Spinal cord (tissue), 10 donors: ENCODE results near the gene TMPO. TPM values are rescaled to one million over a fixed set of nuclear protein-coding genes. Genes with fewer than 3 reads are reported as not detected.
"Not testable (repeated sequence)": the region's sequence is repeated elsewhere in the genome, so short reads cannot be mapped to it uniquely, and the experiment has no call there.

Experiments
- DNase-seq, 6 donors: peaks; one replicate each; pipeline versions ENCODE4 v3.0.0 to v3.0.0-alpha.2; 2013 to 2015; ENCODE audit warnings: low spot score in 6 of 6, low read depth in 4 of 6
- H3K27ac ChIP-seq: one replicate; pipeline ENCODE4 v1.5.1; 2013; ENCODE audit warnings: low read depth, low read length, control low read depth
- H3K27me3 ChIP-seq: one replicate; pipeline ENCODE4 v1.6.1; 2013; ENCODE audit warnings: low read length; ENCODE audit not compliant: control insufficient read depth, insufficient read depth
- H3K36me3 ChIP-seq: one replicate; pipeline ENCODE4 v1.6.1; 2013; ENCODE audit warnings: low read length; ENCODE audit not compliant: control insufficient read depth, insufficient read depth
- H3K4me1 ChIP-seq: one replicate; pipeline ENCODE4 v1.6.1; 2013; ENCODE audit warnings: low read length; ENCODE audit not compliant: control insufficient read depth, insufficient read depth
- H3K4me3 ChIP-seq: one replicate; pipeline ENCODE4 v1.5.1; 2013; ENCODE audit warnings: low read depth, low read length, control low read depth
- H3K9me3 ChIP-seq: one replicate; pipeline ENCODE4 v1.6.1; 2013; ENCODE audit warnings: low read length; ENCODE audit not compliant: control insufficient read depth, insufficient read depth
- WGBS: methylation state at CpG from one replicate; pipeline ENCODE4 v1.1.5; 2013; ENCODE audit warnings: missing lambda C conversion rate; ENCODE audit not compliant: insufficient coverage; 5-methylcytosine and 5-hydroxymethylcytosine counted together
- polyA plus RNA-seq, 2 donors: library from polyadenylated mRNA; unstranded; fragments of 120-200 nt; gene quantifications; one replicate each; pipeline ENCODE4 v1.2.1, GENCODE V29; 2013; ENCODE audit not compliant: insufficient read length in 2 of 2
- total RNA-seq, 2 donors: library from RNA; depleted of rRNA in 1 of 2; stranded (reverse); fragments of 120-200 nt in 1 of 2; fragments of >200 nt in 1 of 2; gene quantifications; one replicate each; pipeline versions ENCODE4 v1.2.3 to v1.2.4, GENCODE V29; 2013 to 2014
- donor health status: healthy.

The TMPO gene
- total and polyA plus RNA-seq, 4 donors, result 71.4 to 131 (median 98.5) TPM

GRCh38 chr12:98483621-98484503, 31.5 kb upstream of the TMPO start:
- Histone ChIP-seq H3K27me3 (no peaks in the 10 kb centered on the region), H3K4me1 (no peaks in the 10 kb centered on the region), H3K36me3 (no peaks in the 10 kb centered on the region), H3K4me3 (no peak overlapping the region), H3K9me3 (no peaks in the 10 kb centered on the region), H3K27ac (no peak overlapping the region)
- DNase-seq, result no peak
- WGBS, result 86% methylated on average over 4 of the region's 7 CpGs

- Histone ChIP-seq H3K27me3 (no peaks in the 10 kb centered on the region), H3K4me3 (no peak overlapping the region), H3K36me3 (no peaks in the 10 kb centered on the region), H3K4me1 (peaks cover 3% of the 10 kb centered on the region), H3K9me3 (no peaks in the 10 kb centered on the region), H3K27ac (no peak overlapping the region)
- DNase-seq, result peak in 1 of 6 donors; percentile 92
- WGBS, result no CpG with 5 or more reads among the region's 6 CpGs
Measured at GRCh38 chr12:98485792-98486340, 29.5 kb upstream of the TMPO start.

GRCh38 chr12:98488416-98488815, 27.0 kb upstream of the TMPO start:
- H3K27ac ChIP-seq, H3K9me3 ChIP-seq, H3K27me3 ChIP-seq, H3K4me1 ChIP-seq, H3K4me3 ChIP-seq, DNase-seq, H3K36me3 ChIP-seq: not testable (repeated sequence)
- 100% methylated on average over 5 of the region's 9 CpGs for WGBS

- Histone ChIP-seq H3K27me3 (no peaks in the 10 kb centered on the region), H3K4me3 (no peak overlapping the region), H3K27ac (no peak overlapping the region), H3K9me3 (no peaks in the 10 kb centered on the region), H3K36me3 (no peaks in the 10 kb centered on the region), H3K4me1 (peaks cover 3% of the 10 kb centered on the region)
- WGBS, result no CpG with 5 or more reads among the region's 3 CpGs
- DNase-seq, result no peak
Measured at GRCh38 chr12:98489176-98489575, 26.2 kb upstream of the TMPO start.

GRCh38 chr12:98490501-98491453, 24.6 kb upstream of the TMPO start:
- no peaks in the 10 kb centered on the region for H3K9me3 ChIP-seq
- DNase-seq, result peak; percentile 83 to 98 (median 92)
- peak overlapping the region; percentile 37 for H3K4me3 ChIP-seq
- H3K27ac ChIP-seq, result peak overlapping the region; percentile 77
- 28% methylated on average over 6 of the region's 14 CpGs for WGBS
- H3K27me3 ChIP-seq, result no peaks in the 10 kb centered on the region
- no peaks in the 10 kb centered on the region for H3K36me3 ChIP-seq
- H3K4me1 ChIP-seq, result peaks cover 3% of the 10 kb centered on the region

GRCh38 chr12:98492580-98493140, 22.7 kb upstream of the TMPO start:
- Histone ChIP-seq H3K36me3 (no peaks in the 10 kb centered on the region), H3K9me3 (no peaks in the 10 kb centered on the region), H3K27ac (no peak overlapping the region), H3K4me3 (no peak overlapping the region), H3K4me1 (peaks cover 3% of the 10 kb centered on the region), H3K27me3 (no peaks in the 10 kb centered on the region)
- 33% methylated on average over 2 of the region's 4 CpGs for WGBS
- no peak for DNase-seq

- H3K4me3 ChIP-seq, H3K4me1 ChIP-seq, H3K36me3 ChIP-seq, DNase-seq, H3K27ac ChIP-seq, H3K27me3 ChIP-seq, H3K9me3 ChIP-seq: not testable (repeated sequence)
- WGBS, result 97% methylated on average over 10 of the region's 15 CpGs
Measured at GRCh38 chr12:98501266-98501629, 14.1 kb upstream of the TMPO start.

GRCh38 chr12:98503342-98503591, 12.1 kb upstream of the TMPO start:
- WGBS, result 2% methylated on average over 9 of the region's 16 CpGs
- H3K4me3 ChIP-seq, result peak overlapping the region; percentile 98
- no peaks in the 10 kb centered on the region for H3K4me1 ChIP-seq
- H3K9me3 ChIP-seq, result no peaks in the 10 kb centered on the region
- no peaks in the 10 kb centered on the region for H3K36me3 ChIP-seq
- DNase-seq, result peak; percentile 88 to 98 (median 96)
- no peaks in the 10 kb centered on the region for H3K27me3 ChIP-seq
- H3K27ac ChIP-seq, result peak overlapping the region; percentile 100

- under 1% methylated on average over 39 of the region's 43 CpGs for WGBS
Measured at GRCh38 chr12:98503592-98504367, 11.6 kb upstream of the TMPO start.

More at GRCh38 chr12:98503592-98504367, 11.6 kb upstream of the TMPO start:
- Histone ChIP-seq H3K4me3 (peak overlapping the region; percentile 98), H3K36me3 (no peaks in the 10 kb centered on the region), H3K27me3 (no peaks in the 10 kb centered on the region), H3K4me1 (no peaks in the 10 kb centered on the region), H3K27ac (peak overlapping the region; percentile 100), H3K9me3 (no peaks in the 10 kb centered on the region)
- DNase-seq, result peak; percentile 82 to 98 (median 88)
